HG02623 (cell line): Measurements from ENCODE around the gene NME3.
"Not testable (repeated sequence)": the region's sequence is repeated elsewhere in the genome, so short reads cannot be mapped to it uniquely, and the experiment has no call there.

Experiments
- ATAC-seq: cut with Tn5 transposase; IDR thresholded peaks from one replicate; pipeline ENCODE4 v1.9.1; 2021; ENCODE audit warnings: moderate library complexity; ENCODE audit not compliant: unreplicated experiment

NME3 gene

DNA sequence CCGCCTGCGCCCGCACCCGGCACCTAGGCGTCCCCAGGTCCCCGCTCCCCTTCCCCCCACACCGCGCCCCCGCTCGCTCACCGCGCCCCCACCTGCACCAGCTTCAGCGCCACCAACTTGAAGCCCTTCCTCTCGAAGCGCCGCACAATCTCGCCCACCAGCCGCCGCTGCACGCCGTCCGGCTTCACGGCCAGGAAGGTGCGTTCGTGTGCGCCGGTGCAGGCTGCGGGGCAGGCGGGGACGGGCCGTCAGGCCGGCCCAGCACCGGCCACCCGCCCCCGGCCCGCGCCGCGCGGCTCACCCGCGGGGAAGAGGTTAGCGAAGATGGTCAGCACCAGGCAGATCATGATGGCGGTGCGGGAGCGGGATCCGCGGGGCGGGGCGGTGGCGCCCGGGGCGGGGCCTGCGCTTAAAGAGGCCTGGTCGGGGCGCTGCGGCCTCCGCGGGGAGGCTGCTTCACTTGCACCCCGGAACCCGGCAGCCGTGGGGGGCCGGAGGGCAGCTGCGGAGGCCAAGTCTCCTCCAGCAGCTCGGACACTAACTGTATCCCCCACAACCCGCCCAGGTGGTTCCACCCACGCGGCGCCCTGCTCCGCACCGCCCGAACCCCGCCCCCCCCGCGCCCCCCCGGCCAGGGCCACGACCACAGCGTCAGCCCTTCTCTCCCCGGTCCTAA lies at the start of gene NME3:
TSS of gene NME3 (minus strand) at position 356 of the 676 bp plus-strand sequence. CDS start at position 347, 9 bp downstream.
- no peak for ATAC-seq

DNA sequence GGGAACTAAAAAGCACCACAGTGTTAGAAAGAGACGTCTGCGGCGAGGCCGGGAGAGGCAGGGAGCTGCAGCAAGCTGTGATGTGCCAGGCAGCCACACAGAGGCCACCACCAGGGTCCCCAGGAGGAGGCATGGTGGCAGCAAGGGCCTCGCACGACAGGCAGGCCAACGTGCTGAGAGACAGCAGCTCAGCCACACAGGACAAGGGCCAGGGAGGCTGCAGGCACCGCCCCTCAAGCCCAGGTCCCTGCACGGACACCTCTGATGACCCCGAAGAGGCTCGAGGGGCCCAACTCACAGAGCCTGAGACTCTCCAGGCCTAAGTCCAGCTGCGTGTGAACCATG lies 49.6 kb upstream of the NME3 start:
- no peak for ATAC-seq

DNA sequence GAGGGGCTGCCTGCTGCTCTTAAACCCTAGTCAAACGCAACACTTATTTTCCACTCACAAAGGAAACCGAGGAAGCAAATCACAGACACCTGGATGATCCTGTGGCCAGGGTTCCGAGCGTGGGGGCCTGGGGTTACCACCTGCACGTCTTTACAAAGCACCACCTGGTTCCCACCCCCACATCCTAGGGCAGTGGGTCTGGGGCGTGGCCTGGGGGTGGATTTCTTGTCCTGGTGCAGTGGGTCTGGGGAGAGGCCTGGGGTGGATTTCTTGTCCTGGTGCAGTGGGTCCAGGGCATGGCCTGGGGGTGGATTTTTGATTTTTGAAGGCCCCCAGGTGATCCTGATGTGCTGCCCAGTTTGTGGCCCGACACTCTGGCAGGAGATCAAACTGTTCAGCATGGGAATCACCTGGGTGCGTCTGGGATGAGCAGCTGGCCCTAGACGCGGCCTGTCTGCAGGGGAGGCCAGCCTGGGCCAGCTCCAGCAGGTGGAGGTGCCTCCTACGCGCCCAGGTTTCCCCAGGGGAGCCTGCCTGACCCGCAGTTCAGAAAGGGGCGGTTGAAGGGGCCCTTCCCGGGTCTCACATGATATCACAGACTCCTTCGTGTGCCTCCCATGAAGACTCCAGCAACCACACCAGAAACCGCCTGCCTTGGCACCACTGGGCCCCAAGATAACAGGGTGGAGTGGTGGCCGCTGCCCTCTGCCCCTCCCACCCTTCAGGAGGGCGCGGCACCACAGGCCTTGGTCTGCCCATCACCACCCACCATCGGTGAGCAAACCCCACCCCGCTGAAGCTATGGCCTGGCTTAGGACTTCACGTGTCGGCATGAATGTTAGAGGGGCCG lies 49.0 kb upstream of the NME3 start:
- ATAC-seq = no peak

DNA sequence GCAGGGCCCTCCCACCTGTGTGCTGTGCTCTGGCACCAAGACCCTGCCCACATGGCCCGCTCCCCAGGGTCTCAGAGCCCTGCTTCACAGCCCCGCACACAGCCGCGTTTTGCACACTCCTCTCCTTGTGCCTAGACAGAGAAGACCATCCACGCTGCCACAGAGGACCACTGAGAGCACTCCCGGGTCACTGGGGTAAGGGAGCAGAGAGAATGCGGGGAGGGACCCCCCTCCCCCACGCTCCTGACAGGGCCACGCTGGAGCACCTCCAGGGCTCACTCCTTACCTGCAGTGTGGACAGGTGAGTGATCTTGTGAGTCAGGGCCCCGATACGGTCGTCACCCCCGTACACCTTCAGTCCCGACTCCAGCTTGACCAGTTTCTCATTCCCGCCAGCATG lies 48.3 kb upstream of the NME3 start:
- no peak for ATAC-seq

DNA sequence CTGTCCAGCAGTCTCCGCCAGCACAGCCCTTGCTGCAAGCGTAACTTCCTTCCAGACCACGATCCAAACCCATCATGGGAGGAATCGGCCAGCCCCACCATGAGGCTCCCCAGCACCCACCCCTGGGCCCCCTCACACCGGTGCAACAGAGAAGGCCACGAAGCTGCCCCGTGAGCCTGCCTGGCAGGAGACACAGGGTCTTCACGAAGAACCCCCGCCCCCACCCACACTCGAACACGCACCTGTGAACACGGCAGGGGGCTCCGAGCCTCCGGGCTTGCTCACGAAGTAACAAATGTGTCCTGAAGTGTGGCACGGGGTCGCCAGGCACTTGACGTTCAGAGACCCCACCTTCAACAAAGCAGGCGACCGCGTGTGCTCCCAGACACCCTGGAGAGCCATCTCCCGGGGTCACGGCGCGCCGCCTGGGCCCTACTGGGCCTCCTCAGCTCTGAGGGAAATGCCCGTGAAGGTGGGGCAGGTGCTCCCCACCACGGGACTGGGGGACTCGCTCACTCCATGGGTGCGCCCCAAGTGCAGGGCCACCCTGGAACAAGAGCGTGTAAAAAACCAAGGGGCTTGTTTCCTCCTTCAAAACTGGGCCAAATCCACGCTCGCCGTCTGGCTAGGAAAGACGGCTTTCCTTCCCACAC lies 47.7 kb upstream of the NME3 start:
- ATAC-seq = no peak

DNA sequence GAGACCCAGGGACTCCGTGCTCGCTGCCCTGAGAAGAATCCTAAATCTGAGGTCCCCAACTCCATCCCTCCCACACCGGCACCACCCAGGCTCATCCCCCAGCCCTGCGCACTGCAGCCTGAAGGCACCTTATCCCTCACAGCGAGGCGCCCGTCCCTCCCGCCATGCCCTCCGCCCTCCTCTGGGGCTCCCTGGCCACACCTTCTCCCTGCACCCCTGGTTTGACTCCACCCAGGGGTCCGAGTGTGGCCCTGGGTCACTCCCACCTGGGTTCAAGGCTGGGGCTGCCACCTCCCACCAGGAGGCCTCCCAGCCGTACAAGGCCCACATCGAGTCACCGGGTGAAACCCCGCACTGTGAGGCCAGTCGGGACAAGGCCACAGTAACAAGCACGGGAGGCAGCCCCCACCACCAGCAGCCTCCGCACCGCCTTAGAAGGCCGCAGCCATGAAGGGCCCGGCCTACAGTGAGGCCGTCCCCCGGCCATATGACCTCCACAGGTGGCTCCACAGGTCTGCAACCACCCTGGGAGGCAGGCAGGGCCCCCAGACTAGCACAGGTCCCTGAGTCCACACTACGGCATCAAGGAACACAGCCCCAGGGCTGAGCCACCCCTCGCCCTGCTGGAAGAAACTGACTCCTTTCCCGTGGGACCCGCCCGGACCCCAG lies 47.0 kb upstream of the NME3 start:
- no peak for ATAC-seq

DNA sequence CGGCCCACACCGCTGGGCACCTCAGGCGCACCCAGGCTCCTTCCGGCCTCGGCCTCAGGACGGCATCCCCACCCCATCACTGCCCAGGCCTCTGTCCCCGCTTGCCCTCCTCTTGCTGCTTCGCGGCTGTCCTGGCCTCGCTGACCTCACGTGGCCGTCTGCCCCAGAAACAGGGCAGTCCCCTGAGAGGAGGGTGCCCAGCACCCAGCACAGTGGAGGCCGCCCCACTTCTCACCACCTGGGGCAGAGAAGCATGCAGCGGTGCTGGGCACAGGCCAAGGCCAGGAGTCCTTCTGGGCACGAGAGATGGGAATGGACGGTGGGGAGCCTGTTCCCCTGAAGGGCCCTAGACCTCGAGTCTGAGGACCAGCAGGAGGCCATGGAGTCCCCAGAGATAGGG lies 46.4 kb upstream of the NME3 start:
- ATAC-seq = no peak

DNA sequence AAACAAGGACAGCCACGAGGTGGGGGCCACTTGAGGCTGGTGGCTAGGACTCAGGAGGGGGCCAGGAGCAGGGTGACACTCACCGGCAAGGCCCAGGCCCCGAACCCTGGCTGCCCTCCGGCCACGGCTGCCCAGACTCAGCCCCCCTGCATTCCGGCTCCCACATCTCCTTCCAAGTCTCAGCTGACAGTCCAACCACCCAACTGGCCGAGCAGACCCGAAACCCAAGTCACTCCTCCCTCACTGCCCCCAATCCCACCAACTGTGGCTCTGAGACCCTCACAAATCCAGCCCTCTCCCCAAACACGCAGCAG lies 45.9 kb upstream of the NME3 start:
- ATAC-seq = no peak

DNA sequence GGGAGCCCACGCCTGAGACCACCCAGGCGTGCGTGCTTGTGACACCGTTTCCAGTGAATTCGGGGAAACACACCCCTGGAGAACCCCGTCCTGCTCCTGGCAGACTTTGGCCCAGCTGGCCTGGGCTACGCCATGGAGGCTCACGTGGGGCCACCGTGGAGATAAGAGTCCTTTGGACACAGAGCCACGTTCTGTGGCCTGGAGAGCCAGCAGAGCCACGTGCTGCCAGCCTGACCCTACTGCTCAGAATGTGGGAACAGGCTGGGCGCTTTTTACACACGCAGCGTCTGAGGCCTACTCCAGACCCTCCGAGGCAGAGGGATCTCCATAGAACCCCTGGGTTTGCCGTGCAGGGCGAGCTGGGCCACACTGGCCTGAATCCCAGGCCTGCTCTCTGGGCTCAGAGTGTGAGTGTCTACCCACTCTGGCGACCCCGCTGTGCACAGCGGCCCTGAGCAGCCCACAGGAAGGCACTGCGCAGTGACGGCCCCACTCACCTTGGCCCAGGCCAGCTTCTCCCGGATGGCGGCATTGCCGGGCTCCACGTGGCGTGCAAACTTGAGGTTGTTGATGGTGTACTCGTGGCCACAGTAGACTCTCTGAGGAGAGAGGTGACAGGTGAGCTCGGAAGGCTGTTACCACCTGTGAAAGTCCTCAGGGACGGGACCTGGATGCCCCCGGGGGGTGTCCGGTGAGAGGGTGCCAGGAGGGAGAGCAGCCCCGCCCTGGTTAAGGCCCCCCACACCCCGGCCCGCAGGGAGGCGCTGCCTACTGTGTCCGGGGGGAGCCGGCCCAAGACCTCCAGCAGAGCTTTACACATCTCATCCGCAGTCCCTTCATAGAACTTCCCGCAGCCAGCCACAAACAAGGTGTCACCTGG lies 45.3 kb upstream of the NME3 start:
- ATAC-seq = no peak

DNA sequence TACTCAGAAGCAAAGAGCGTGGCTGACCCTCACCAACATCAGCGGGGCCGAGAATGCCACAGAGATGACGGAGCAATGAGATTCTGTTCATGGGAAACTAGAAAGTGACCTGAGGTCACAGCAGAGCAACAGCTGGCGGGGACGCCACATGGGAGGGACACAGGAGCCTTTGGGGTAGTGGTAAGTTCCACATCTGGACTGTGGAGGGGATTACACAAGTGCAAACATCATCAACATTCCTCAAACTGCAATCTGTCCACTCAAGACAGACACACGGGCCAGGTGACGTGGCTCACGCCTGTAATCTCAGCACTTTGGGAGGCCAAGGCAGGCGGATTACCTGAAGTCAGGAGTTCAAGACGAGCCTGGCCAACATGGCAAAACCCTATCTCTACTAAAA lies 44.1 kb upstream of the NME3 start:
- no peak for ATAC-seq

DNA sequence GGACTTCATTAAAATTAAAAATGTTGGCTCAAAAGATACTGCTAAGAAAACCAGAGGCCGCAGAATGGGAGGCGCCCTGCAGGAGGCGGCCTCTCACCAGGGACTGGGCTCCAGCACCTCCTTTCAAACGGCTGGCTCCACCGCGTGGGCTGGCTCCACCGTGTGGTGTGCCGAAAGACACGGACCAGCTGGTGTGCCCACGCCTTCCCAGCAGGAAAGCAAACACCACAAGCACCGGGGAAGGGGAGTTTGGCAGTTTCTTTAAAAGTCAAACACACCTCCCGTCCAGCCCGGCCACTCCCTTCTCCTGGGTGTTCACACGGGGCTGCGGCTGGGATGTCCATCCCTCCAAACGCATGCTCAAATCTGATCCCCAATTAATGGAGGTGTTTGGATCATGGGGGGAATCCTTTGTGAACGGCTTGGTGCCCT lies 41.4 kb upstream of the NME3 start:
- ATAC-seq = no peak

DNA sequence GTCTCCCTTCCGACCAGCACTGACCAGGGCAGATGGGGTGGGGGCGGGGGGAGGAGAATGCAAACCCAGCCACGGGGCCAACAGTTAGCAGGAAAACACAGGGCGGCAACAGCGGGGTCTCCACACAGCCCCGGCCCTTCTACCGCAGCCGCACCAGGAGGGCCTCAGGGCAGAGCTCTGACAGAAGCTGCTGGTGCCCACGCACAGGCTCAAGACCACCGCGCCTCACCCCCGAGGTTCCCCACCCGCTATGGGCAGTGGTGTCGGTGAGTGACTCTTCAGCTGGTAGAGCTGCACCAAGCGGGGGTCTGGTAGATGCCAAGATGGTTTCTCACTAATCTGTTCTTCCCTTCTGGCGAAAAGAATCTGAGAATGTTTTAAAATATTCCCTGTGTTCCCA lies 39.2 kb upstream of the NME3 start:
- no peak for ATAC-seq

DNA sequence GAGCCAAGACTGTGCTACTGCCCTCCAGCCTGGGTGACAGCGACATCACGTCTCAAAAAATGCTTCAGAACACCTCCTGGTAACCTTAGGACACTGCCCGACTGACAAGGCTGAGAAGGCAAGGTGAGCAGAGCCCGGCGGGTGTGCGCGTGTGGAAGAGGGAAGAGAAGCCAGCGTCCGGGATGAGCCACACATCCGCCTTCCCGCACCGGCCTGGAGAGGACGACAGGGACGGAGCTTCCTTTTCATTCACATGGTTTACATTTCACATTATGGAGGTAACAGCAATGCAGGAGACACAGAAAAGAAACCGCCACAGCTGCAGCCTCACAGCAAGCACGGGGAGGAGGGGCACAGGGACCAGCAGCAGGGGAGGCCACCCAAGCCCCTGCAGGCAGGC lies 38.8 kb upstream of the NME3 start:
- ATAC-seq = no peak

DNA sequence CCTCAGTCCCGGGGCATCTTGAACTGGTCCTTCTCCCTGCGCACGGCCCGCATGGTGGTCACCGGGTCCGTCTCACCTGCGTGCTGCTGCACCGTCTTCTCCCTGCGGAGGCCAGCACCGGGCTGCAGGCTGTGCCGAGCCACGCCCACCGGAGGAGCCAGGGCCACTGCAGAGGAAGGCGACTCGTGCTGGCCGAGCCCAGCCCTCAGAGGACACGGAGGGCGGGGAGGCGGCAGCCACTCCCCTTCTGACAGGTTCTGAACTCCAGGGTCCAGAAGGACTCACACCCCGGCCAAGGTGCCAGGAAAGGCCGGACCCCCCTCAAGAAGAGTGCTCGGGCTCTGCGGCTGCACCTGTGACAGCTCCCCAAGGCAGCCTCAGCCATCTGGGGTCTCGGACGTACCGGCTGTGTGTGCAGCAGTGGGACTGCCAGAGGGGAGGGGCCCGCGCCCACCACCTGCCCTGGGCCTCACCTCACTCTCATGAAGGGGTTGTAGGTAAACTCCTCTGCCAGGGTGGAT lies 38.0 kb upstream of the NME3 start:
- ATAC-seq = no peak

DNA sequence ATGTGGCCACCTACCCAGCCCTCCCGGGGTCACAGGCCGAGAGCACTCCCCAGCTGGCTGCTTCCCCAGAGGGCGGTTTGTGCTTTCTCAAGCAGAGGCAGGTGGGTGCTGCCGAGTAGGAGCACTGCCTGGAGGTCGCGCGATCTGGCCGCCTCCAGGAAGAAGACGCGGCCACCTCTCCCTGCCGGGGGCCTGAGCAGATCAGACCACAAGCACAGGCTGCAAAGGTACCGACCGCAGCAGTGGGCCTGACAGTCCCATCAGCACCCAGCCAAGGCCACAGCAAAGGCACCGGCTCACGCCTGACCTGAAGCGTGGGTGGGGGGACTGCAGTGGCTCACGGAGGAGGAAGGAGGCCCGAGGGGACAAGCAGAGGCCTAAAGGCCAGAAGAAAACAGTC lies 37.3 kb upstream of the NME3 start:
- ATAC-seq = no peak

DNA sequence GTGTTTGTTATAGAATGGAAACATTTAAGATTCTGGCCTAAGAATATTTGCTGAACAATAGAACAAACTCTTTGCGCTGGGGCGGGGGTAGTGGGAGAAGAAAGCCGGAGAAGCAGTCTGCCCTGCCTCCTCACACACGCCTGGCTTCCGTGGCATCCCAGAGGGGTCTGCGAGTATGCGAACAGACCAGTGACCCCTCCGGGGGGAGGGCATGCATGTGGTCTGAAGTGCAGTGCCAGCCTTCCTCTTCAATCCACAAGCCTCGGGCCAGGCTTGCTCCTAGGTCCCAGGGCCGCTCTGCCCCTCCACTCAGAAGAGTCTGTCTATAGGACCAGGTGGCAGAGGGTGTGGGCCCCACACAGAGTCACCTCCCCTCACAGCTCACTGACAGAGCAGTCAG lies 36.3 kb upstream of the NME3 start:
- no peak for ATAC-seq

DNA sequence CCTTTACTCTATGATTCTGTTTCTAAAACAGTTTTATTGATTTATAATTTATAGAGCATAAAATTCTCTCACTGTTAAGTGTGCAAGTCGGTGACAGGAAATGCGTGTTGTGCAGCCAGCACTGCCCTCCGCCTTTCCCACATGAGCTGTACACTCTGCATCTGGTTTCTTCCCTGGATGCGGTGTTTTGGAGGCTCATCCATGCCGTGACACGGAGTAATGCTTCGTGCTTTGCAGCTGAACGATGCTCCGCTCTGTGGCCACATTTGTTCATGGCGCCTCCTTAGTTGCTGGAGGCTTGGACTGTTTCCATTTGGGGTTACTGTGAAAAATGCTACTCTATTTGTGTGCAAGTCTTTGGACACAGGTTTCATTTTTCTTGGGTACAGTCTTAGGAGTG lies 29.4 kb upstream of the NME3 start:
- ATAC-seq = no peak

DNA sequence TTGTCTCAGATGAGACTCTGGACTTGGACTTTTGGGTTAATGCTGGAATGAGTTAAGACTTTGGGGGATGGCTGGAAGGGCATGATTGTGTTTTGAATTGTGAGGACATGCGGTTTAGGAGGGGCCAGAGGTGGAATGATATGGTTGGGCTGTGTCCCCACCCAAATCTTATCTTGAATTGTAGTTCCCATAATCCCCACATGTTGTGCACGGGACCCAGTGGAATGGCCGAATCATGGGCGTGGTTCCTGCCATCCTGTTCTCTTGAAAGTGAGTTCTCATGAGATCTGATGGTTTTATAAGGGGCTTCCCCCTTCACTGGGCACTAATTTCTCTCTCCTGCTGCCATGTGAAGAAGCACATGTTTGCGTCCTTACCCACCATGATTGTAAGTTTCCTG lies 27.9 kb upstream of the NME3 start:
- not testable (repeated sequence) for ATAC-seq

DNA sequence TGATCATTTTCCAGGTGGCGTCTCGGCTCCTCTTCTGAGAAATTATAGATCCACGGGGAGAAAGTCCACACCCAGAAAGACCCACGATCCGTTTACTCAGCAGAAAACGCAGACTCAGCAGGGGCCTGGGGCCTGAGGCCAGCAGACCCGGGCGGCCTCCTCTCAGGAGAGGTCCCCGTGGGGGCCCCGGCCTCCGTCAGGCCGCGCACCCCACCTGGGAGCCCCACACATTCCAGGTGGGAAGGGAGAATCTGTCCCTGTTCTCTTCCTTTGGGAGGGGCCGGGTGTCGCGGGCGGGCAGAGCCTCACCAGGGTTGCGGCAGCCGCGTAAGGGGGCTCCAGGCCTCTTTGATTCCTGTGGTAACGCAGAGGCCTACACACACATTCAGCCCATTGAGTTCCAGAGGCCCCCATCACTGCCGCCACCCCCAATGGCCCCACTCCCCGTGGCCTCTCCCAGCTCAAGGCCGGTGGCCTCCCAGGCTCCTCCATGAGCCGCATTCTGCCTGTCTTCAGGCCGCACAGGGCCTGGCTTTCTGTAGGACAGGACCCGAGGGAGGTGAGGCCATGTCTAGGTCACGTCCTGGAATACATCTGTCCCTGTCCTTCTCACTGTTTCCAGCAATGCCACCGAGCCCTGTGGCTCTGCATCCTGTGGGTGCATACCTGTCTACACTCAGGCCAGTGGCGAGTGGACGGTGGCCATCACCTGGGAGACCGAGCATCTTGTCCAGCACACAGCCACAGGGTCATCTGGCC lies 23.7 kb upstream of the NME3 start:
- ATAC-seq = no peak
